OCI-LY7 (cell line): ENCODE measurements around the gene LRRC63. TPM values are rescaled to one million over a fixed set of nuclear protein-coding genes. Genes with fewer than 3 reads are reported as not detected.
A peak's percentile ranks its signal among the peaks of the same experiment; 100 is the strongest.

Experiments
- BruUV-seq: library from RNA; stranded (reverse); fragments of 400-500 nt; replicated peaks from 2 replicates; lab custom pipeline; 2021; lab: Mats Ljungman, UMichigan
- CTCF ChIA-PET: fragments of 300-600 bp; sonication (Branson Sonifier 250); formaldehyde crosslinking; loops from one replicate; lab custom pipeline; 2022; ENCODE audit warnings: antibody characterized with exemption; ENCODE audit not compliant: unreplicated experiment; lab: Charles Lee
- POLR2A ChIA-PET: fragments of 300-600 bp; sonication (Branson Sonifier 250); formaldehyde crosslinking; loops from one replicate; lab custom pipeline; 2022; ENCODE audit warnings: antibody characterized with exemption; lab: Charles Lee
- DNase-seq: peaks from one replicate; pipeline ENCODE4 v3.0.0-alpha.2; 2015; ENCODE audit warnings: low spot score
- H2AFZ ChIP-seq: fragments of 200-600 bp; sonication (generic), shearing (Covaris generic); 2 replicates; pipeline ENCODE4 v1.6.1; 2014; ENCODE audit warnings: mild to moderate bottlenecking, antibody characterized with exemption, low read length, moderate library complexity
- H3K27ac ChIP-seq: fragments of 200-600 bp; sonication (generic); 2 replicates; pipeline ENCODE4 v1.5.1; 2014; ENCODE audit warnings: mixed run types, low read depth, mild to moderate bottlenecking, moderate library complexity, low read length, inconsistent platforms; ENCODE audit not compliant: poor library complexity, severe bottlenecking
- H3K36me3 ChIP-seq: fragments of 200-600 bp; sonication (generic); 2 replicates; pipeline ENCODE4 v1.6.1; 2014; ENCODE audit warnings: mild to moderate bottlenecking, antibody characterized with exemption, low read length, moderate library complexity, mixed read lengths; ENCODE audit not compliant: insufficient read depth
- H3K4me1 ChIP-seq: fragments of 200-600 bp; sonication (generic); 2 replicates; pipeline ENCODE4 v1.5.1; 2014; ENCODE audit warnings: mild to moderate bottlenecking, low read length; ENCODE audit not compliant: insufficient read depth, poor library complexity, severe bottlenecking
- H3K4me2 ChIP-seq: fragments of 200-600 bp; sonication (generic); 2 replicates; pipeline ENCODE4 v1.6.1; 2014; ENCODE audit warnings: mild to moderate bottlenecking, low read length
- H3K4me3 ChIP-seq: fragments of 200-600 bp; sonication (generic); 2 replicates; pipeline ENCODE4 v1.5.1; 2014; ENCODE audit warnings: mild to moderate bottlenecking, low read depth, low read length; ENCODE audit not compliant: poor library complexity, severe bottlenecking
- H3K79me2 ChIP-seq: fragments of 200-600 bp; sonication (generic); 2 replicates; pipeline ENCODE4 v1.6.1; 2016; ENCODE audit warnings: low read depth, mild to moderate bottlenecking, low read length, moderate library complexity, mixed read lengths; ENCODE audit not compliant: insufficient read depth
- H3K9me2 ChIP-seq: fragments of 200-600 bp; sonication (generic); 2 replicates; pipeline ENCODE4 v1.6.1; 2016; ENCODE audit warnings: mild to moderate bottlenecking, low read length, mixed read lengths; ENCODE audit not compliant: insufficient read depth
- H3K9me3 ChIP-seq: fragments of 200-600 bp; sonication (generic); 2 replicates; pipeline ENCODE4 v1.6.1; 2014; ENCODE audit warnings: mild to moderate bottlenecking, mixed run types, low read length, mixed read lengths
- H4K20me1 ChIP-seq: fragments of 200-600 bp; sonication (generic); 2 replicates; pipeline ENCODE4 v1.6.1; 2014; ENCODE audit warnings: mild to moderate bottlenecking, antibody characterized with exemption, low read length, moderate library complexity, mixed read lengths; ENCODE audit not compliant: insufficient read depth
- EZH2phosphoT487 ChIP-seq: fragments of 200-600 bp; sonication (generic); IDR thresholded peaks from 2 replicates; pipeline ENCODE4 v1.6.1; 2018; ENCODE audit warnings: low read depth, borderline replicate concordance, mild to moderate bottlenecking, mixed run types, antibody characterized with exemption, low read length, moderate library complexity, mixed read lengths
- intact Hi-C: fragments of 100-400 bp; cut with micrococcal nuclease; formaldehyde crosslinking; loops from one replicate; pipeline ENCODE4 v1.10.0; 2022; ENCODE audit not compliant: unreplicated experiment
- total RNA-seq, 2 experiments: library from RNA; depleted of rRNA in 1 of 2; stranded (reverse); fragments of >200 nt in 1 of 2; shearing (Covaris generic) in 1 of 2; gene quantifications; 2 replicates each; pipeline ENCODE4 v1.2.3, GENCODE V29; 2014 to 2022
- TF ChIP-seq, protein P1 (sequence below): fragments of 200-600 bp; sonication (generic); conservative IDR thresholded peaks from 2 replicates; pipeline ENCODE4 v1.5.1; 2014; ENCODE audit warnings: mild to moderate bottlenecking, antibody characterized with exemption, low read length, moderate library complexity, mixed read lengths

Gene LRRC63
- total RNA-seq, 2 experiments from 2014 or later: not detected

- Histone ChIP-seq H3K4me3 (no peak overlapping the region), H3K79me2 (no peaks in the 10 kb centered on the region), H4K20me1 (no peaks in the 10 kb centered on the region), H3K36me3 (no peaks in the 10 kb centered on the region), H3K4me1 (peaks cover 16% of the 10 kb centered on the region), H3K4me2 (no peak overlapping the region), H3K27ac (no peak overlapping the region), H3K9me2 (no peaks in the 10 kb centered on the region), H2AFZ (peak overlapping the region; percentile 20; the same call in 1 of the 2 replicates), H3K9me3 (no peaks in the 10 kb centered on the region)
- BruUV-seq: no TSS peak
- TF ChIP-seq, protein P1, sequence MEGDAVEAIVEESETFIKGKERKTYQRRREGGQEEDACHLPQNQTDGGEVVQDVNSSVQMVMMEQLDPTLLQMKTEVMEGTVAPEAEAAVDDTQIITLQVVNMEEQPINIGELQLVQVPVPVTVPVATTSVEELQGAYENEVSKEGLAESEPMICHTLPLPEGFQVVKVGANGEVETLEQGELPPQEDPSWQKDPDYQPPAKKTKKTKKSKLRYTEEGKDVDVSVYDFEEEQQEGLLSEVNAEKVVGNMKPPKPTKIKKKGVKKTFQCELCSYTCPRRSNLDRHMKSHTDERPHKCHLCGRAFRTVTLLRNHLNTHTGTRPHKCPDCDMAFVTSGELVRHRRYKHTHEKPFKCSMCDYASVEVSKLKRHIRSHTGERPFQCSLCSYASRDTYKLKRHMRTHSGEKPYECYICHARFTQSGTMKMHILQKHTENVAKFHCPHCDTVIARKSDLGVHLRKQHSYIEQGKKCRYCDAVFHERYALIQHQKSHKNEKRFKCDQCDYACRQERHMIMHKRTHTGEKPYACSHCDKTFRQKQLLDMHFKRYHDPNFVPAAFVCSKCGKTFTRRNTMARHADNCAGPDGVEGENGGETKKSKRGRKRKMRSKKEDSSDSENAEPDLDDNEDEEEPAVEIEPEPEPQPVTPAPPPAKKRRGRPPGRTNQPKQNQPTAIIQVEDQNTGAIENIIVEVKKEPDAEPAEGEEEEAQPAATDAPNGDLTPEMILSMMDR: no peak
- TF ChIP-seq EZH2phosphoT487: no peak
- no peak for DNase-seq
- intact Hi-C loops: no loop called here
- ChIA-PET POLR2A (no interaction called here), CTCF (no interaction called here)
Measured at GRCh38 chr13:46296921-46297320, 85.2 kb downstream of the LRRC63 start.

DNA sequence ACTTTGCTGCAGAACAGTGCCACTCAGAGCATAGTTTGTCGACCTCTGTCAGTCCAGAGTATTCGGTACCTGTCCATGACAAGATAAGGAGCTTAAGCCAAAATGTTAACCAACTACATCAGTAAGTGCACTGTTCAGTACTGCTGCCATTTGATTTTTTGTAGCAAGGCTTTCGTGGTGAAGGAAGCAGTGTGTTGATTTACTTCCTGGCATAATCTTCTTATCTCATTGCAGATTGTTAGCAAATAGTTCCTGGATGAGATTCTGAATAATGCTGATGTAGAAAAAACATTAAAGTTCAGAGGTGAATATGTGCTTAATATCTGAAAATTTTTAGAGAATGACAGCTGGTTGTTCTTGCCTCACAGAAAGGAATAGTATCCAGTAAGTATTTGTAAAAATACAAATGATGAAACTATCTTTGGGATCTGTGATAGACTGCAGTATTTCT, 85.7 kb downstream of the LRRC63 start:
- ChIA-PET CTCF (no interaction called here), POLR2A (interaction anchor here (0.5 to 0.7 kb wide), 2 partner anchors 12 to 245 kb away, joined by 3 to 7 read pairs; no protein-coding TSS in a partner anchor)
- intact Hi-C loops: no loop called here

More for the DNA sequence above, 85.7 kb downstream of the LRRC63 start:
- H3K79me2 ChIP-seq: no peaks in the 10 kb centered on the region
- BruUV-seq: no TSS peak
- peaks cover 16% of the 10 kb centered on the region for H3K4me1 ChIP-seq
- H3K9me3 ChIP-seq: no peaks in the 10 kb centered on the region
- H4K20me1 ChIP-seq: no peaks in the 10 kb centered on the region
- H3K4me2 ChIP-seq: no peak overlapping the region
- H3K27ac ChIP-seq: no peak overlapping the region
- H3K4me3 ChIP-seq: no peak overlapping the region
- no peak for TF ChIP-seq EZH2phosphoT487
- TF ChIP-seq, protein P1: no peak
- H2AFZ ChIP-seq: peak overlapping the region; percentile 20; the same call in 1 of the 2 replicates
- H3K9me2 ChIP-seq: no peaks in the 10 kb centered on the region
- H3K36me3 ChIP-seq: no peaks in the 10 kb centered on the region
- DNase-seq: no peak
